Activated naive CD4-positive, alpha-beta T cell treated with anti-CD3 and anti-CD28 coated beads, Interleukin-2, amount 50 U/mL, for 24 hours (primary cell): Measurements from ENCODE around the gene PHACTR1.

Experiments used
- H3K27ac Mint-ChIP-seq: one replicate; pipeline ENCODE4 v1.8.0; 2021; ENCODE audit warnings: mild to moderate bottlenecking, mixed read lengths
- H3K27me3 Mint-ChIP-seq: one replicate; pipeline ENCODE4 v1.8.0; 2021; ENCODE audit warnings: mixed read lengths
- H3K36me3 Mint-ChIP-seq: one replicate; pipeline ENCODE4 v1.8.0; 2021; ENCODE audit warnings: mixed read lengths
- H3K4me1 Mint-ChIP-seq: one replicate; pipeline ENCODE4 v1.8.0; 2021; ENCODE audit warnings: mixed read lengths
- H3K4me3 Mint-ChIP-seq: one replicate; pipeline ENCODE4 v1.8.0; 2021; ENCODE audit warnings: mild to moderate bottlenecking, mixed read lengths
- H3K9me3 Mint-ChIP-seq: one replicate; pipeline ENCODE4 v1.8.0; 2021; ENCODE audit warnings: mixed read lengths

The PHACTR1 gene

GRCh38 chr6:12716298-12716916 lies at the start of gene PHACTR1:
TSS of gene PHACTR1 (plus strand) at chr6:12716767.
- no peak within 1 kb of the TSS for H3K27ac Mint-ChIP-seq
- no peaks in the 10 kb centered on the region for H3K4me1 Mint-ChIP-seq
- H3K27me3 Mint-ChIP-seq: peaks cover 14% of the 10 kb centered on the region
- no peak within 1 kb of the TSS for H3K4me3 Mint-ChIP-seq
- no peaks in the 10 kb centered on the region for H3K9me3 Mint-ChIP-seq
- no peaks in the 10 kb centered on the region for H3K36me3 Mint-ChIP-seq

- Mint-ChIP-seq H3K36me3 (no peaks in the 10 kb centered on the region), H3K4me3 (no peak overlapping the region), H3K27me3 (peaks cover 3% of the 10 kb centered on the region), H3K4me1 (no peaks in the 10 kb centered on the region), H3K27ac (no peak overlapping the region), H3K9me3 (no peaks in the 10 kb centered on the region)
These were observed 49.7 kb upstream of the PHACTR1 start for GRCh38 chr6:12666886-12667285.

GRCh38 chr6:12675931-12676330 lies 40.6 kb upstream of the PHACTR1 start:
- Mint-ChIP-seq H3K36me3 (peaks cover 1% of the 10 kb centered on the region), H3K4me3 (no peak overlapping the region), H3K9me3 (no peaks in the 10 kb centered on the region)

GRCh38 chr6:12679341-12679740 lies 37.2 kb upstream of the PHACTR1 start:
- Mint-ChIP-seq H3K27ac (no peak overlapping the region), H3K9me3 (no peaks in the 10 kb centered on the region), H3K36me3 (no peaks in the 10 kb centered on the region), H3K4me1 (no peaks in the 10 kb centered on the region), H3K27me3 (peaks cover 12% of the 10 kb centered on the region), H3K4me3 (no peak overlapping the region)

More at GRCh38 chr6:12675931-12676330, 40.6 kb upstream of the PHACTR1 start:
- Mint-ChIP-seq H3K27ac (no peak overlapping the region), H3K27me3 (peaks cover 11% of the 10 kb centered on the region), H3K4me1 (no peaks in the 10 kb centered on the region)

DNA sequence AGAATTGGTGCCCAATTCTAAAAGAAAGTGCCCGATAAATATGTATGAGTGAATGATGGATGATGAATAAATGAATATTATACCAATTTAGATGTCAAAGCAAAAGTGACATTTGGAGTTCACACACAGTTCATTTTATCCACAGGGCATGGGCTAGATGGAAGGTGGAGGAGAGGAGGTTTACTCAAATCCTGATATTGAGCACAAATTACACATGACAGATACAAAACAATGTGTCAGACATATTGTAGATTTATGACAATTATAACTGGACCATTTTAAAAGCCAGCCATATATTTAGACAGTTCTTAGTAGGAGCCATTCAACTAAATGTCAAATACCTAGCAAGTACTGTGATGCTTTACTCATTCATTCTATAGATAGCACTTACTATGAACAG lies 23.4 kb upstream of the PHACTR1 start:
- Mint-ChIP-seq H3K27ac (no peak overlapping the region), H3K4me1 (no peaks in the 10 kb centered on the region), H3K27me3 (peaks cover 5% of the 10 kb centered on the region), H3K9me3 (no peaks in the 10 kb centered on the region), H3K4me3 (no peak overlapping the region), H3K36me3 (no peaks in the 10 kb centered on the region)

- Mint-ChIP-seq H3K4me1 (no peaks in the 10 kb centered on the region), H3K9me3 (no peaks in the 10 kb centered on the region), H3K27ac (no peak overlapping the region), H3K36me3 (no peaks in the 10 kb centered on the region), H3K27me3 (peaks cover 15% of the 10 kb centered on the region), H3K4me3 (no peak overlapping the region)
These were observed 18.3 kb upstream of the PHACTR1 start for GRCh38 chr6:12698298-12698697.

- H3K27me3 Mint-ChIP-seq: peaks cover 10% of the 10 kb centered on the region
- no peaks in the 10 kb centered on the region for H3K36me3 Mint-ChIP-seq
- no peaks in the 10 kb centered on the region for H3K9me3 Mint-ChIP-seq
- no peaks in the 10 kb centered on the region for H3K4me1 Mint-ChIP-seq
- no peak overlapping the region for H3K4me3 Mint-ChIP-seq
- no peak overlapping the region for H3K27ac Mint-ChIP-seq
These were observed 11.6 kb upstream of the PHACTR1 start for GRCh38 chr6:12704946-12705345.

DNA sequence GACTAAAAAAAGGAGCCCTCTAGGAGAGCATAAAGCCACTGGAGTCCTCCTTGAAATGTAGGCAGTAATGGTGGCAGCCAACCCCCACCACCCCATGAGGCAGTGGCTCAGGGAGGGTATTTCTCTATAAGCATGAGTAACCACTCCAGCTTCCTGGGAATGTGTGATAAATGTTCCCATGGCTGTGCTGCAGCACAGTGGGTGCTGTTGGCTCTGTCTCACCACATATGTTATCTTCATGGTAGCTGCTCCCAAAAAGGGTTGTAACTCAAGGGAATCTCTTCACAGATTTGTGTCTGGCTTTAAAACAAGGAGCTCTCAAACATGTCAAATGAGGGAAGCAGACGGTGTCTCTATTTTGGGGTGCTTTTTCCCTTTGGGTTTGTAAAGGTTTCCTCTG lies 7.5 kb upstream of the PHACTR1 start:
- no peaks in the 10 kb centered on the region for H3K36me3 Mint-ChIP-seq
- H3K4me3 Mint-ChIP-seq: no peak overlapping the region
- H3K27ac Mint-ChIP-seq: no peak overlapping the region
- H3K9me3 Mint-ChIP-seq: no peaks in the 10 kb centered on the region
- peaks cover 6% of the 10 kb centered on the region for H3K27me3 Mint-ChIP-seq
- no peaks in the 10 kb centered on the region for H3K4me1 Mint-ChIP-seq

DNA sequence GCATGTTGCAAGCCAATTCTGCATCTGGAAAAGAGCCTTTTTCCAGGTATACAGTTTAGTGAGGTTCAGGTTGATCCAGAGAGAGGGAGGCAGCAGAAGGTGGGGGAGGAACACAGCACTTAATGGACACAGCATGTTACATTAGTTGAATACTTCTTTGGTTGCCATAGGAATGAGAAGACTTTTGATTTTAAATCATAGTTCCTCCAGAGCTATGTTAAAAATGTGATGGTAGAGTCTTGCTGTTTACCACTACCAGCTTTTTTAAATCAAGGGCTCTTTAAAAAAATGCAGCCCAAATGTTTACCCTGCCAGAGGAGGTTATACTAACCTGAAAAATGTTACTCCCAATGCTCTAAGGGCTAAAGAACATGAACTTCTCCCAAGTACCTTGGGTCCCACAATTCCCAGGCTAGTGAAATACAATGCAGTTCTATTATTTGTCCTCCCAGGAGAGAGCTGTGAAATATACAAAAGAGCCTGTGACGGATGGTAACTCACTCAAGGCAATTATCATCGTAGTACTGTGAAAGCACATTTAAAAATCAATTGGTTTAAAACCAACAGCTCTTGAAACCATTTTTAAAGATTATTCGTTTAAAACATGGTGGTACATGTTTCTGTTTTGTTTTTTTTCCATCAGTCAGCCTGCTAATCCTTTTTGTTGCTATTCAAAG lies 6.9 kb upstream of the PHACTR1 start:
- no peaks in the 10 kb centered on the region for H3K4me1 Mint-ChIP-seq
- H3K36me3 Mint-ChIP-seq: no peaks in the 10 kb centered on the region
- peaks cover 8% of the 10 kb centered on the region for H3K27me3 Mint-ChIP-seq
- H3K4me3 Mint-ChIP-seq: no peak overlapping the region
- H3K27ac Mint-ChIP-seq: no peak overlapping the region
- no peaks in the 10 kb centered on the region for H3K9me3 Mint-ChIP-seq

DNA sequence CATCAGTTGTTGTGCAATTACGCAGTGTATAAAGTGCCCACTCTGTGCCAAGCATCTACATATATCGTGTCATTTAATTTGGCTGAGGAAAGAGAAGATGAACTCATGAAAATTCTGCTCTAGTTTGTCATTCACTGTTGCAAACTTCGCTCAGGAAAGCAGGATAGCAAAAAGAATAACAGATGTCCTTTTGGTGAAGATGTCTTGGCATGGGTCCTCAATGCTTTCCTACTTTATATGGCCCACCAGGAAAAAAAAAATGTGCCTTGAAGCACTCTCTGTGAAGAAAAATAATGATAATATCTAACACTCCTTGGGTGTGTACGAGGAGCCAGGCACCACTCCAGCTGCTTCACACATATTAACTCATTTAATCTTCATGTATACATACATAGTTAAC lies 5.6 kb upstream of the PHACTR1 start:
- Mint-ChIP-seq H3K4me1 (no peaks in the 10 kb centered on the region), H3K36me3 (no peaks in the 10 kb centered on the region), H3K27me3 (peaks cover 11% of the 10 kb centered on the region), H3K27ac (no peak overlapping the region), H3K4me3 (no peak overlapping the region), H3K9me3 (no peaks in the 10 kb centered on the region)

- Mint-ChIP-seq H3K4me3 (no peak overlapping the region), H3K36me3 (no peaks in the 10 kb centered on the region), H3K9me3 (no peaks in the 10 kb centered on the region), H3K4me1 (no peaks in the 10 kb centered on the region), H3K27me3 (peaks cover 13% of the 10 kb centered on the region), H3K27ac (no peak overlapping the region)
These were observed 2.5 kb upstream of the PHACTR1 start for GRCh38 chr6:12714022-12714421.

GRCh38 chr6:12715437-12715836 lies 1.1 kb upstream of the PHACTR1 start:
- Mint-ChIP-seq H3K27ac (no peak overlapping the region), H3K4me1 (no peaks in the 10 kb centered on the region), H3K4me3 (no peak overlapping the region), H3K9me3 (no peaks in the 10 kb centered on the region), H3K36me3 (no peaks in the 10 kb centered on the region), H3K27me3 (peaks cover 14% of the 10 kb centered on the region)

- Mint-ChIP-seq H3K27ac (no peak overlapping the region), H3K4me1 (no peaks in the 10 kb centered on the region), H3K36me3 (no peaks in the 10 kb centered on the region), H3K9me3 (no peaks in the 10 kb centered on the region), H3K4me3 (no peak overlapping the region), H3K27me3 (peaks cover 17% of the 10 kb centered on the region)
These were observed 789 bp downstream of the PHACTR1 start for GRCh38 chr6:12717356-12717755.

DNA sequence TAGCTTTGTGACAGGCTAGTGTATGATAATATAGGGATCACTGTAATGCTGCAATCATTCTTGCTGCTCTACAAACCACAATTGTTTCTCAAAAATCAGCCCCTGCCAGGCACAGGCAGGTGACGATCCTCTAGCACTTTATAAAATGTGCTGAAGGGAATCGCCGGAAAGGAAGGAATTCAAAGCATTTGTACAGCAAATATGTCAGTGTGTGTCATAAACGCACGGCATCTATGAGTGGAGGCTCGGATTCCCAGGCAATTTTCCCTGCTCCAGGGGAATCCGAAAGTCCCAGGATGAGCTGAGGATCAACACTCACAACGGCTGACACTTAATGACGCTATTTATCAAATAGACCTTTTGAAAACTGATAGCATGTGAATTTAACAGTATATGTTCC lies 1.4 kb downstream of the PHACTR1 start:
- no peaks in the 10 kb centered on the region for H3K9me3 Mint-ChIP-seq
- no peak overlapping the region for H3K4me3 Mint-ChIP-seq
- no peak overlapping the region for H3K27ac Mint-ChIP-seq
- no peaks in the 10 kb centered on the region for H3K36me3 Mint-ChIP-seq
- H3K27me3 Mint-ChIP-seq: peaks cover 17% of the 10 kb centered on the region
- H3K4me1 Mint-ChIP-seq: no peaks in the 10 kb centered on the region

DNA sequence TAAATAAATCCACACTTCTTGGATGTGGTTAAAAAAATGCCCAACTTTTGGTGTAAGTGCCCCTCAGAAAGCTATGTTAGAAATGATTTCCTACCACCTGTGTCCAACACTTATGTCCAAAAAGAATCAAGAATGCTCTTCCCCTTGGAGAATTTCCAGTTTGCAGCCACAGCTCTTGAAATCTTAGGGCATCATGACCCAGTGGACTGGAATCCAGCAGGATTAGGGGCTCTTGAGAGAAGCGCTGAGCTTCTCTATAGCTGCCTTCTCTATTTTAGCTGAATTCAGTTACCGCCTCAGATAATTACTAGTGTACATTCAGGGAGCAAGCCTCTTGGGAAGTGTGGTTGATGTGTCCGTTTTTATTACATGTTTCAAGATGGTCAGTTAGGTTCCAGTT lies 2.5 kb downstream of the PHACTR1 start:
- Mint-ChIP-seq H3K27ac (no peak overlapping the region), H3K4me3 (no peak overlapping the region)

DNA sequence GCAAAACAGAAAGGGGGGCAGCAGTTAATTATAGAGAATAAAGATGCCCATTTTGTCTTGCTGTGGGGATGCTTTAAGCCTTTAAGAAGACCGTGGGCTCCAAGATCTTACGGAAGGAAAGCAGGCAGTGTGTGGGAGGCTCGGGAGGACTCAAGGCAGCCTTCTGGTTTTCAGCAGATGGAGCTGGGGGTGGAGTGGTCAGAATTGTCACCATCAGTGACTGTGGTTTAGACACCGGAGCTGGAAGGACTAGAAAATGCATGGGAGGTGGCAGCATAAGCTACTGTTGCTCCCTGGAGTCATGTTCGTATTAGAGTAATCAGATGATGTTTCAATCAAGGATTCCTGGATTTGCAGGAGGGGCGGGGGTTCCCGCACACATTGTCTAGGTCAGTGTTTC lies 3.7 kb downstream of the PHACTR1 start:
- Mint-ChIP-seq H3K4me3 (no peak overlapping the region), H3K27ac (no peak overlapping the region), H3K36me3 (no peaks in the 10 kb centered on the region), H3K27me3 (peaks cover 12% of the 10 kb centered on the region), H3K4me1 (no peaks in the 10 kb centered on the region), H3K9me3 (no peaks in the 10 kb centered on the region)

More for the DNA sequence above, 2.5 kb downstream of the PHACTR1 start:
- no peaks in the 10 kb centered on the region for H3K4me1 Mint-ChIP-seq
- no peaks in the 10 kb centered on the region for H3K9me3 Mint-ChIP-seq
- H3K36me3 Mint-ChIP-seq: no peaks in the 10 kb centered on the region
- H3K27me3 Mint-ChIP-seq: peaks cover 15% of the 10 kb centered on the region

- H3K27ac Mint-ChIP-seq: no peak overlapping the region
- H3K27me3 Mint-ChIP-seq: peaks cover 5% of the 10 kb centered on the region
- no peaks in the 10 kb centered on the region for H3K36me3 Mint-ChIP-seq
- H3K4me1 Mint-ChIP-seq: no peaks in the 10 kb centered on the region
- no peak overlapping the region for H3K4me3 Mint-ChIP-seq
- H3K9me3 Mint-ChIP-seq: no peaks in the 10 kb centered on the region
These were observed 8.7 kb downstream of the PHACTR1 start for GRCh38 chr6:12725263-12725662.
